Right cardiac atrium (tissue), 5 donors: ENCODE results near the gene AADACL2. TPM values are rescaled to one million over a fixed set of nuclear protein-coding genes. Genes with fewer than 3 reads are reported as not detected.
A peak's percentile ranks its signal among the peaks of the same experiment; 100 is the strongest.
"Not testable (repeated sequence)": the region's sequence is repeated elsewhere in the genome, so short reads cannot be mapped to it uniquely, and the experiment has no call there.

Experiments
- ATAC-seq, 2 donors: fragments of 200-7000 bp; cut with Tn5 transposase; one replicate each; pipeline versions ENCODE4 v1.8.0 to v1.9.1; 2020; ENCODE audit warnings: moderate library complexity in 2 of 2, mild to moderate bottlenecking in 1 of 2
- DNase-seq, 3 donors: peaks; one replicate each; pipeline ENCODE4 v3.0.0-alpha.2; 2020
- H3K27ac ChIP-seq: one replicate; pipeline ENCODE4 v1.5.1; 2013; ENCODE audit warnings: mild to moderate bottlenecking, low read length, control low read depth, moderate library complexity
- H3K27me3 ChIP-seq: one replicate; pipeline ENCODE4 v1.6.1; 2013; ENCODE audit not compliant: control insufficient read depth, insufficient read depth
- H3K4me1 ChIP-seq: one replicate; pipeline ENCODE4 v1.6.1; 2013; ENCODE audit warnings: low read length; ENCODE audit not compliant: control insufficient read depth, insufficient read depth
- H3K4me3 ChIP-seq: one replicate; pipeline ENCODE4 v1.5.1; 2013; ENCODE audit warnings: low read length, control low read depth
- H3K9me3 ChIP-seq: one replicate; pipeline ENCODE4 v1.6.1; 2013; ENCODE audit warnings: low read length; ENCODE audit not compliant: control insufficient read depth
- WGBS: extraction: QIAGEN DNeasy Blood & Tissue Kit; methylation state at CpG from one replicate; pipeline ENCODE4 v1.1.7; 2013; 5-methylcytosine and 5-hydroxymethylcytosine counted together
- intact Hi-C, 4 donors: fragments of 100-400 bp; cut with DNase I; formaldehyde crosslinking; loops; one replicate each; pipeline versions ENCODE4 v1.11.0 to v1.14.0; 2022 to 2023
- polyA plus RNA-seq: library from polyadenylated mRNA; stranded (reverse); fragments of 200-250 nt; gene quantifications from one replicate; pipeline ENCODE4 v1.2.3, GENCODE V29; 2013
- total RNA-seq, 4 donors: library from RNA; stranded (reverse); fragmentation: NEBNext Ultra II Directional; extraction: Animal tissue kit (Norgen Biotek cat#: 25700); gene quantifications; one replicate each; pipeline ENCODE4 v1.2.1, GENCODE V29; 2021
- donor health status: healthy with polysubstance abuse.
- donor health status: DM: no; HTN: yes; CAD: no.
- donor health status: DM: no; HTN: no; CAD: no.
- donor health status: DM: no; HTN: yes; CAD: no; lungs with severe emphysema.
- donor health status: DM: yes; HTN: yes; CAD: no.

The AADACL2 gene
- total and polyA plus RNA-seq, 5 donors, result 0.05 TPM; not detected in 4

- Histone ChIP-seq H3K9me3 (no peaks in the 10 kb centered on the region), H3K4me3 (no peak overlapping the region), H3K27me3 (no peaks in the 10 kb centered on the region), H3K4me1 (no peaks in the 10 kb centered on the region), H3K27ac (no peak overlapping the region)
- intact Hi-C loops, result no loop called here
- 75% methylated on average over 6 of the region's 6 CpGs for WGBS
- DNase-seq (no peak), ATAC-seq (no peak)
Measured at GRCh38 chr3:151724576-151725562, 8.9 kb upstream of the AADACL2 start.

GRCh38 chr3:151726016-151726415, 7.7 kb upstream of the AADACL2 start:
- DNase-seq (no peak), ATAC-seq (no peak)
- intact Hi-C loops, result no loop called here
- H3K9me3 ChIP-seq, result no peaks in the 10 kb centered on the region
- no peaks in the 10 kb centered on the region for H3K4me1 ChIP-seq
- 81% methylated on average over 1 of the region's 1 CpG for WGBS
- H3K27ac ChIP-seq, result no peak overlapping the region
- no peak overlapping the region for H3K4me3 ChIP-seq
- H3K27me3 ChIP-seq, result no peaks in the 10 kb centered on the region

- no peaks in the 10 kb centered on the region for H3K9me3 ChIP-seq
- no peak overlapping the region for H3K27ac ChIP-seq
- H3K27me3 ChIP-seq, result no peaks in the 10 kb centered on the region
- no peak overlapping the region for H3K4me3 ChIP-seq
- no peaks in the 10 kb centered on the region for H3K4me1 ChIP-seq
- intact Hi-C loops, result no loop called here
- ATAC-seq (no peak), DNase-seq (no peak)
- 83% methylated on average over 2 of the region's 2 CpGs for WGBS
Measured at GRCh38 chr3:151732861-151733260, 866 bp upstream of the AADACL2 start.

GRCh38 chr3:151740581-151740980, 6.9 kb downstream of the AADACL2 start:
- DNase-seq (no peak), ATAC-seq (no peak)
- WGBS, result 59% methylated on average over 4 of the region's 4 CpGs
- Histone ChIP-seq H3K4me3 (no peak overlapping the region), H3K27ac (no peak overlapping the region), H3K27me3 (no peaks in the 10 kb centered on the region), H3K9me3 (no peaks in the 10 kb centered on the region), H3K4me1 (no peaks in the 10 kb centered on the region)
- intact Hi-C loops, result no loop called here

- H3K9me3 ChIP-seq, result no peaks in the 10 kb centered on the region
- intact Hi-C loops, result no loop called here
- H3K27ac ChIP-seq, result no peak overlapping the region
- no peak overlapping the region for H3K4me3 ChIP-seq
- DNase-seq (no peak), ATAC-seq (no peak)
- WGBS, result 55% methylated on average over 4 of the region's 4 CpGs
- H3K4me1 ChIP-seq, result no peaks in the 10 kb centered on the region
- no peaks in the 10 kb centered on the region for H3K27me3 ChIP-seq
Measured at GRCh38 chr3:151743855-151744254, 10.1 kb downstream of the AADACL2 start.

- intact Hi-C loops, result no loop called here
- WGBS, result 86% methylated on average over 6 of the region's 6 CpGs
- no peaks in the 10 kb centered on the region for H3K9me3 ChIP-seq
- no peak overlapping the region for H3K4me3 ChIP-seq
- no peaks in the 10 kb centered on the region for H3K27me3 ChIP-seq
- ATAC-seq (no peak), DNase-seq (no peak)
- H3K4me1 ChIP-seq, result no peaks in the 10 kb centered on the region
- no peak overlapping the region for H3K27ac ChIP-seq
Measured at GRCh38 chr3:151750181-151750580, 16.5 kb downstream of the AADACL2 start.

- Histone ChIP-seq H3K4me3 (no peak overlapping the region), H3K27me3 (no peaks in the 10 kb centered on the region), H3K4me1 (no peaks in the 10 kb centered on the region), H3K9me3 (no peaks in the 10 kb centered on the region), H3K27ac (no peak overlapping the region)
- intact Hi-C loops, result no loop called here
- DNase-seq (no peak), ATAC-seq (no peak)
- WGBS, result 89% methylated on average over 2 of the region's 2 CpGs
Measured at GRCh38 chr3:151750678-151751077, 17.0 kb downstream of the AADACL2 start.

GRCh38 chr3:151751161-151751560, 17.4 kb downstream of the AADACL2 start:
- DNase-seq (no peak), ATAC-seq (peak in 1 of 2 donors; percentile 54)
- intact Hi-C loops, result no loop called here
- Histone ChIP-seq H3K9me3 (no peaks in the 10 kb centered on the region), H3K27me3 (no peaks in the 10 kb centered on the region), H3K4me3 (no peak overlapping the region), H3K4me1 (no peaks in the 10 kb centered on the region), H3K27ac (no peak overlapping the region)
- WGBS, result 40% methylated on average over 1 of the region's 1 CpG

- Histone ChIP-seq H3K9me3 (no peaks in the 10 kb centered on the region), H3K4me1 (no peaks in the 10 kb centered on the region), H3K27ac (no peak overlapping the region), H3K4me3 (no peak overlapping the region), H3K27me3 (no peaks in the 10 kb centered on the region)
- intact Hi-C loops, result no loop called here
- 76% methylated on average over 4 of the region's 4 CpGs for WGBS
- no peak for ATAC-seq
- no peak for DNase-seq
Measured at GRCh38 chr3:151753846-151754245, 20.1 kb downstream of the AADACL2 start.

GRCh38 chr3:151761581-151761980, 27.9 kb downstream of the AADACL2 start:
- intact Hi-C loops, result no loop called here
- WGBS, result 94% methylated on average over 1 of the region's 1 CpG
- Histone ChIP-seq H3K9me3 (no peaks in the 10 kb centered on the region), H3K27me3 (no peaks in the 10 kb centered on the region), H3K27ac (no peak overlapping the region), H3K4me1 (no peaks in the 10 kb centered on the region), H3K4me3 (no peak overlapping the region)
- no peak for DNase-seq
- ATAC-seq, result no peak

- H3K27me3 ChIP-seq, ATAC-seq, H3K4me3 ChIP-seq, H3K27ac ChIP-seq, H3K4me1 ChIP-seq, H3K9me3 ChIP-seq, intact Hi-C loops, DNase-seq: not testable (repeated sequence)
- WGBS, result 77% methylated on average over 1 of the region's 1 CpG
Measured at GRCh38 chr3:151764699-151765098, 31.0 kb downstream of the AADACL2 start.
